DMS 273 (cell line): ENCODE data around the gene CDC37L1.
"Not testable (repeated sequence)": the region's sequence is repeated elsewhere in the genome, so short reads cannot be mapped to it uniquely, and the experiment has no call there.

Experiments
- DNase-seq: peaks from one replicate; lab custom pipeline; 2025; ENCODE audit not compliant: unreplicated experiment; lab: John Stamatoyannopoulos, UW

The CDC37L1 gene

DNA sequence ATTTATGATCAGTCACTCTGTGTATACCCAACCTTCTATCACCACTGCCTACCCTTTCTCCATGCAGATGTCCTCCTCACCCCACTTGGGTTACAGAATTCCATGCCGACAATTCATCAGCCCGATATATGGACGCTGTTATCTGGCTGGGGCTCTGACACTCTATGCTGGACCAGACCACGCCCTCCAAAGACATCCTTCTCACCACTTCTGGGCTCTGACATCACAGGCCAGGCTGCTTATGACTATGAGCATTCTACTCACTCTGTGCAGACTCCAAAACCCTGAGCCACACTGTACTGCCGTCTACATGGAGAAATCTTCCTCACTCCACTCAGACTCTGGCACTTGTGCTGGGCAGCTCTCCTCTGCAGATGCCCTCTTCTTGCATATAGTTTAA lies 69.2 kb downstream of the CDC37L1 start:
- no peak for DNase-seq

DNA sequence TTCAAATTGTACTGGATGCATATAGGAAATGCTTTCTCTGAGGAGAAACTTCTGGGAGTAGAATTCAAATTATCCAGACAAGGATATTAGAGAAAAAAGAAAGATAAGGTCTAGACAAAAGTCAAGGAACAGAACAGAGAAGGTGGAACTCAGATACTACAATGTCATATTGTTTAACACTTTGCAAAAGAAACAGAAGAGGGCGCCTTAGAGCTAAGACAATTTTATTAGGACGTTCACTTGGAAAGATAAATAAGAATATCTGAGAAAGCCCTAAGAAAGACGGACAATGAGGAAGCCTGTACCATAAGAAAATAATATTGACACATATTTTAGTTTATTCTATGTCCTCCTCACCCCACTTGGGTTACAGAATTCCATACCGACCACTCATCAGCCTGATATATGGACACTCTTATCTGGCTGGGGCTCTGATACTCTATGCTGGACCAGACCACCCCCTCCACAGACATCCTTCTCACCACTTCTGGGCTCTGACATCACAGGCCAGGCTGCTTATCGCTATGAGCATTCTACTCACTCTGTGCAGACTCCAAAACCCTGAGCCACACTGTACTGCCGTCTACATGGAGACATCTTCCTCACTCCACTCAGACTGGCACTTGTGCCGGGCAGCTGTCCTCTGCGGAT lies 70.8 kb downstream of the CDC37L1 start:
- peak; percentile 66 for DNase-seq

DNA sequence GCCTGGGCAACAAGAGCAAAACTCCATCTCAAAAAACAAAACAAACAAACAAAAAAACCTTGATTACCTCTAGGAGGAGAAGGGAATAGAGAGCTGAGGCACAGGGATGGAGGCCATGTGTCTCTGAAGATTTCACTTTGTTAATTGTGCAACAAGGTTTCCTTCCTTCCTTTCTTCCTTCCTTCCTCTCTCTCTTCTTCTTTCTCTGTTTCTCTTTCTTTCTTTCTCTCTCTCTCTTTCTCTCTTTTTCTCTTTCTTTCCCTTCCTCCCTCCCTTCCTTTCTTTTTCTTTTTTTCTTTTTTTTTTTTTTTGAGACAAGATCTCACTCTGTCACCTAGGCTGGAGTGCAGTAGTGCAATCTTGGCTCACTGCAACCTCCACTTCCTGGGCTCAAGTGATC lies 75.2 kb downstream of the CDC37L1 start:
- DNase-seq: not testable (repeated sequence)

DNA sequence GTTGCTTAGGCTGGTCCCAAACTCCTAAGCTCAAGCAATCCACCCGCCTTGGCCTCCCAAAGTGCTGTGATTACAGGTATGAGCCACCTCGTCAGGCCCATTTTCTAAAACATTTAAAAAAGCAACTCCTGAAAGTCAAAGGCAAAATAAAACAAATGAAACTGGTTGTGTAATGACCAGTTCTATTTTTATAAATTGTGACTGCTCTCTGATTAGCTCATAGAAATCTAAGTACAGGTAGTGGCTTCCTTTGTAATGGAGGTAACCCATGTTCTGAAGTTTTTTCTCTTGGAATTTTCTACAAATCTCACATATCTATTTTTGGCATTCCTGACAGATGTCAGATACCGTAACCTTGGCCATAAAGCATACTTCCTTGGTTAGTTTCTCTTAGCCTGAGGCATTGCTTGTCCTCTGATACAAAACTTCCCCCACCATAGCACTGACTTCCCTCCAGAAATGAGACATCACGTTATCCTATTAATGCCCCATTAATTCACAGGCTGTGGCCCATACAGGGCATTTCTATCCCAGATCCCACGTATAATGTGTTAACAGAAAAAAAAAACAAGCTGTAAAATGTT lies 75.7 kb downstream of the CDC37L1 start:
- no peak for DNase-seq

DNA sequence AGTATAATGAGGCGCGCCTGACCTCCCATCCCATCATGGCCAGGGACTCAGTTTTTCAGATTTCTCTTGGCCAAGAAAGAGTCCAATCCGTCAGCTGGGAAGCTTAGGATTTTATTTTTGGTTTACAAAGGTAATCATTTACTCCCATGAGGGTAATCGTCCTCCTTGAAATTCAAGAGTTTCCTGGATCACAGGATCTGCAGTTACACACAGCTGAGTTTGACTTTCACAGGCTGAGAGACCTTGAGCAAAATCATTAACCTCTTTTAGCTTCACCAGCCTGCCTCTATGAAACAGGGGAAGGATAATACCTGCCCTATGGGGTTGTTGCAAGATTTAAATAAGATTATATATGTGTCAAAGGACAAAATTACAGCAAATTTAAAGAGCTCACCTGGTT lies 77.1 kb downstream of the CDC37L1 start:
- DNase-seq: no peak
